Activated CD4-positive, alpha-beta T cell treated with anti-CD3 and anti-CD28 coated beads, Interleukin-2, amount 10 ng/mL, durations not matched to agents 24 days and 14 days (primary cell): ENCODE results near the gene GATAD1. TPM values are rescaled to one million over a fixed set of nuclear protein-coding genes. Genes with fewer than 3 reads are reported as not detected.
"Not testable (repeated sequence)": the region's sequence is repeated elsewhere in the genome, so short reads cannot be mapped to it uniquely, and the experiment has no call there.

Experiments
- DNase-seq: peaks from one replicate; pipeline ENCODE4 v3.0.0; 2022
- H3K27ac Mint-ChIP-seq: one replicate; pipeline ENCODE4 v1.8.0; 2022; ENCODE audit warnings: mild to moderate bottlenecking, mixed read lengths
- H3K27me3 Mint-ChIP-seq: one replicate; pipeline ENCODE4 v1.8.0; 2022; ENCODE audit warnings: mixed read lengths
- H3K36me3 Mint-ChIP-seq: one replicate; pipeline ENCODE4 v1.8.0; 2022; ENCODE audit warnings: low read depth, mild to moderate bottlenecking, mixed read lengths
- H3K4me1 Mint-ChIP-seq: one replicate; pipeline ENCODE4 v1.8.0; 2021; ENCODE audit warnings: mixed read lengths
- H3K4me3 Mint-ChIP-seq: one replicate; pipeline ENCODE4 v1.8.0; 2022; ENCODE audit warnings: mild to moderate bottlenecking, moderate library complexity, mixed read lengths
- H3K9me3 Mint-ChIP-seq: one replicate; pipeline ENCODE4 v1.8.0; 2021; ENCODE audit warnings: mixed read lengths
- intact Hi-C: fragments of 100-400 bp; cut with micrococcal nuclease; formaldehyde crosslinking; loops from one replicate; pipeline ENCODE4 v1.15.1; 2023
- total RNA-seq: library from RNA; stranded (reverse); gene quantifications from 2 replicates; pipeline ENCODE4 v1.2.3, GENCODE V29; 2022

Gene GATAD1
- total RNA-seq, 1 donor from 2014 or later = 21.4 TPM

GRCh38 chr7:92456236-92456635 is 9.0 kb downstream of the GATAD1 start:
- no peak overlapping the region for H3K27ac Mint-ChIP-seq
- H3K4me3 Mint-ChIP-seq = no peak overlapping the region
- H3K9me3 Mint-ChIP-seq = no peaks in the 10 kb centered on the region
- peaks cover 18% of the 10 kb centered on the region for H3K36me3 Mint-ChIP-seq
- no peaks in the 10 kb centered on the region for H3K4me1 Mint-ChIP-seq
- H3K27me3 Mint-ChIP-seq = no peaks in the 10 kb centered on the region
- no peak for DNase-seq
- intact Hi-C loops = no loop called here

GRCh38 chr7:92460109-92460508 is 12.8 kb downstream of the GATAD1 start:
- Mint-ChIP-seq H3K9me3 (no peaks in the 10 kb centered on the region), H3K4me1 (peaks cover 2% of the 10 kb centered on the region), H3K4me3 (no peak overlapping the region), H3K36me3 (peaks cover 13% of the 10 kb centered on the region), H3K27me3 (no peaks in the 10 kb centered on the region), H3K27ac (no peak overlapping the region)
- intact Hi-C loops = loop anchor here (5.0 kb wide), 1 partner anchor 38 kb away; no protein-coding TSS in a partner anchor
- no peak for DNase-seq

- H3K4me1 Mint-ChIP-seq = peaks cover 2% of the 10 kb centered on the region
- peaks cover 13% of the 10 kb centered on the region for H3K36me3 Mint-ChIP-seq
- no peak overlapping the region for H3K27ac Mint-ChIP-seq
- no peak for DNase-seq
- no peak overlapping the region for H3K4me3 Mint-ChIP-seq
- intact Hi-C loops = loop anchor here (5.0 kb wide), 1 partner anchor 38 kb away; no protein-coding TSS in a partner anchor
- no peaks in the 10 kb centered on the region for H3K27me3 Mint-ChIP-seq
- no peaks in the 10 kb centered on the region for H3K9me3 Mint-ChIP-seq
Observed at GRCh38 chr7:92460510-92460909, 13.2 kb downstream of the GATAD1 start.

- DNase-seq = peak; percentile 74
- Mint-ChIP-seq H3K4me1 (peaks cover 2% of the 10 kb centered on the region), H3K36me3 (peaks cover 9% of the 10 kb centered on the region), H3K9me3 (no peaks in the 10 kb centered on the region), H3K27me3 (no peaks in the 10 kb centered on the region), H3K4me3 (no peak overlapping the region), H3K27ac (no peak overlapping the region)
- intact Hi-C loops = loop anchor here (1.0 to 5.0 kb wide), 2 partner anchors 13 to 39 kb away; no protein-coding TSS in a partner anchor
Observed at GRCh38 chr7:92461027-92462003, 14.0 kb downstream of the GATAD1 start.

- no peak for DNase-seq
- intact Hi-C loops = loop anchor here (5.0 kb wide), 1 partner anchor 40 kb away; no protein-coding TSS in a partner anchor
- no peak overlapping the region for H3K27ac Mint-ChIP-seq
Observed at GRCh38 chr7:92462560-92462959, 15.3 kb downstream of the GATAD1 start.

GRCh38 chr7:92464515-92464914 is 17.2 kb downstream of the GATAD1 start:
- no peak for DNase-seq
- intact Hi-C loops = loop anchor here (5.0 kb wide), 1 partner anchor 42 kb away; no protein-coding TSS in a partner anchor
- H3K9me3 Mint-ChIP-seq = peaks cover 12% of the 10 kb centered on the region
- peaks cover 2% of the 10 kb centered on the region for H3K4me1 Mint-ChIP-seq
- no peaks in the 10 kb centered on the region for H3K27me3 Mint-ChIP-seq
- no peak overlapping the region for H3K27ac Mint-ChIP-seq
- peaks cover 6% of the 10 kb centered on the region for H3K36me3 Mint-ChIP-seq
- no peak overlapping the region for H3K4me3 Mint-ChIP-seq

More at GRCh38 chr7:92462560-92462959, 15.3 kb downstream of the GATAD1 start:
- H3K4me1 Mint-ChIP-seq = peaks cover 2% of the 10 kb centered on the region
- peaks cover 2% of the 10 kb centered on the region for H3K9me3 Mint-ChIP-seq
- peaks cover 8% of the 10 kb centered on the region for H3K36me3 Mint-ChIP-seq
- no peak overlapping the region for H3K4me3 Mint-ChIP-seq
- H3K27me3 Mint-ChIP-seq = no peaks in the 10 kb centered on the region

- intact Hi-C loops = no loop called here
- Mint-ChIP-seq H3K36me3 (peaks cover 6% of the 10 kb centered on the region), H3K4me1 (peaks cover under 1% of the 10 kb centered on the region), H3K27ac (no peak overlapping the region), H3K27me3 (no peaks in the 10 kb centered on the region), H3K4me3 (no peak overlapping the region), H3K9me3 (peaks cover 14% of the 10 kb centered on the region)
- DNase-seq = no peak
Observed at GRCh38 chr7:92466682-92467081, 19.4 kb downstream of the GATAD1 start.

GRCh38 chr7:92468589-92468988 is 21.3 kb downstream of the GATAD1 start:
- peaks cover 14% of the 10 kb centered on the region for H3K9me3 Mint-ChIP-seq
- H3K4me1 Mint-ChIP-seq, DNase-seq, H3K36me3 Mint-ChIP-seq, H3K4me3 Mint-ChIP-seq, H3K27ac Mint-ChIP-seq, H3K27me3 Mint-ChIP-seq, intact Hi-C loops: not testable (repeated sequence)

GRCh38 chr7:92473989-92474388 is 26.7 kb downstream of the GATAD1 start:
- H3K36me3 Mint-ChIP-seq, H3K27me3 Mint-ChIP-seq, H3K27ac Mint-ChIP-seq, intact Hi-C loops, H3K4me1 Mint-ChIP-seq, H3K4me3 Mint-ChIP-seq, DNase-seq, H3K9me3 Mint-ChIP-seq: not testable (repeated sequence)

GRCh38 chr7:92475261-92475770 is 28.0 kb downstream of the GATAD1 start:
- intact Hi-C loops, H3K4me3 Mint-ChIP-seq, H3K36me3 Mint-ChIP-seq, H3K27ac Mint-ChIP-seq, H3K4me1 Mint-ChIP-seq, H3K9me3 Mint-ChIP-seq, DNase-seq, H3K27me3 Mint-ChIP-seq: not testable (repeated sequence)

- H3K9me3 Mint-ChIP-seq, H3K27me3 Mint-ChIP-seq, DNase-seq, H3K4me3 Mint-ChIP-seq, H3K36me3 Mint-ChIP-seq, H3K27ac Mint-ChIP-seq, intact Hi-C loops, H3K4me1 Mint-ChIP-seq: not testable (repeated sequence)
Observed at GRCh38 chr7:92475851-92476590, 28.7 kb downstream of the GATAD1 start.

- H3K27me3 Mint-ChIP-seq, DNase-seq, H3K4me1 Mint-ChIP-seq, intact Hi-C loops, H3K27ac Mint-ChIP-seq, H3K36me3 Mint-ChIP-seq, H3K4me3 Mint-ChIP-seq, H3K9me3 Mint-ChIP-seq: not testable (repeated sequence)
Observed at GRCh38 chr7:92477681-92478080, 30.4 kb downstream of the GATAD1 start, which contains the start of gene ERVW-1. Gene ERVW-1, minus strand, starts transcription at chr7:92477946. Its CDS starts 7,565 bp downstream, at chr7:92470381.

- intact Hi-C loops = no loop called here
- DNase-seq = no peak
- Mint-ChIP-seq H3K27ac (no peak overlapping the region), H3K36me3 (no peaks in the 10 kb centered on the region), H3K27me3 (no peaks in the 10 kb centered on the region), H3K4me3 (no peak overlapping the region), H3K4me1 (no peaks in the 10 kb centered on the region), H3K9me3 (no peaks in the 10 kb centered on the region)
Observed at GRCh38 chr7:92478095-92478494, 30.8 kb downstream of the GATAD1 start.
